HG02642 (cell line): Measurements from ENCODE around the gene SLC44A5.
"Not testable (repeated sequence)": the region's sequence is repeated elsewhere in the genome, so short reads cannot be mapped to it uniquely, and the experiment has no call there.

ENCODE experiments used
- ATAC-seq: cut with Tn5 transposase; IDR thresholded peaks from one replicate; pipeline ENCODE4 v1.9.1; 2021; ENCODE audit warnings: mild to moderate bottlenecking; ENCODE audit not compliant: unreplicated experiment, poor library complexity

Gene SLC44A5

GRCh38 chr1:75472089-75472970, 138.6 kb downstream of the SLC44A5 start:
- no peak for ATAC-seq

- ATAC-seq: no peak
Measured at GRCh38 chr1:75471252-75471651, 139.7 kb downstream of the SLC44A5 start.

DNA sequence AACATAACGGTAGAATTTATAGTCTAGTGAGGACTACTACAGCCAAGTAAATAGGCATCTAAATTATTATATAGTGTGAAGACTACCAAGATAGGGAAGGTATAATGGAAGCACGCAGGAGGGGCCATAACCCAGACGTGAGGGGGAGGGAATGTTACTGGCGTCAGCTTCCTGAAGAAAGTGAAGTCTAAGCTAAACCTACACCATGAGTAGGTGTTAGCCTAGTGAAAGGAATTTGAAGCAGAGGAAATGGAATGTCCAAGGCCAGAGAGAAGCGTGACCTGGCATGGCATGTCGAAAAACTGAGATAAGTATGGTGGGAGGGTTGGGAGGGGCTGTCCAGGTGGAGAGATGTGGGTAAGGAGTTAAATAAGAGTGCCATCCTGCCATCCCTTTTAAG, 140.5 kb downstream of the SLC44A5 start:
- no peak for ATAC-seq

GRCh38 chr1:75469586-75470173, 141.2 kb downstream of the SLC44A5 start:
- no peak for ATAC-seq

- no peak for ATAC-seq
Measured at GRCh38 chr1:75461808-75462325, 149.0 kb downstream of the SLC44A5 start.

- ATAC-seq: no peak
Measured at GRCh38 chr1:75449998-75450397, 160.9 kb downstream of the SLC44A5 start.

DNA sequence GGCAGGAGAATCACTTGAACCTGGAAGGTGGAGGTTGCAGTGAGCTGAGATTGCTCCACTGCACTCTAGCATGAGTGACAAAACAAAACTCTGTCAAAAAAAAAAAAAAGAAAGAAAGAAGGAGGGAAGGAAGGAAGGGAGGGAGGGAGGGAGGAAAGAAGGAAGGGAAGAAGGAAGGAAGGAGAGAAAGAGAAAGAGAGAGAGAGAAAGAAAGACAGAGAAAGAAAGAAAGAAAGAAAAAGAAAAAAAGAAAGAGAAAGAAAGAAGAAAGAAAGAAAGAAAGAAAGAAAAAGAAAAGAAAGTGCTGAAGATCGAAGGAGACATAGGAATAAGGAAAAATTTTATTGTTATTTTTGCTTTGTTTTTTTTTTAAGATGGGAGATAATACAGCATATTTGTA, 166.7 kb downstream of the SLC44A5 start:
- ATAC-seq: no peak

DNA sequence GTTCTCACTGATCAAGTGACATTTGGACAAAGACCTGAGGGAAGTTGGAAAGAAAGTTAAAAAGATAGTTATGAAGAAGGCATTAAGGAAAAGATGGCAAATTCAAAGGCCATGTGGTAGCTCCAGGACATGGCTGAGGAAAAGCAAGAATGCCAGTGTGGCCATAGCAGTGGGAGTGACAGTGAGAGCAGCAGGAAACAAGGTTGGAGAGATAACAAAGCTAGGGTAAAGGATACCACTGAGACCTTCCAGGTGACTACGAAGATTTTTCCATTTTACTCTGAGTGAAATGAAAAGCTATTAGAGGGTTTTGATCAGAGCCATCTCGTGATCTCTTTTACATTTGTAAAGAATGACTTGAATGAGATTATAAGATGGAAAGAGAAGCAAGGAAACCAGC, 170.6 kb downstream of the SLC44A5 start:
- ATAC-seq: no peak

DNA sequence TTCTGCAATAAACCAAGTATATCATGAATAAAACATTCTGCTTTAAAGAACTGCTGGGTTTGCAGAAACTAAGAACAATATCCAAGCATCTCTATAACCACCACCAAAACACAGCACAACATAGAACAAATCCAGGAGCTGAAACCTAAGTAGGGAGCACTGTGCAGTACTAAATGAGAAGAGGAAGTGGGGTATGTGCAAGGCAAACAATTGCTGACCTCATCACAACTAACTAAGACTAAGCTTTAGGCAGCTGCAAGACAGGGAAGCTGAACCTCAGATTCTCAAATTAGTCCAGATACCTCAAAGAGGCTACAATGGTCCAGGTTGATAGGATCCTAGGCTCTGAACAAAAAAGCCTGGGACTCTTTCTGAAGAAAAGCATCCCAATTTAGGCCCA, 172.6 kb downstream of the SLC44A5 start:
- no peak for ATAC-seq

DNA sequence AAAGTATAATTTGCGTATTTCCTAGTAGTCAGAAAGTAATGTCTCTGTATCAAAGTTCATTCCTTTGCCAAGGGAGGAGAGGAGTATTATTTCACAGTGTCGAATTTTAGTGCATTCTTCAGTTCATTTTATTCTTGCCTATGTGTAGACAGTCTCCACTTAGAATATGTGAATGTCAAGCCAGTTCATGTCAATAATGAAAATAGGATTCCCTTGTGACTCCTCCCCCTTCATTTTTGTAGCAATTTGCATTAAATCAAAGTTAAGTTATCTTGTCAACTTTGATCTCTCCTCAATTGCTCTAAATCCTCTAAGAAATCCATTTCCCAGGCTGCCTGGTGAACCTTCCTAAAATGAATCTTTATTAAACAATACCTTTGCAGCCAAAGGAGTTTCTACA, 179.1 kb downstream of the SLC44A5 start:
- ATAC-seq: no peak

GRCh38 chr1:75430526-75430925, 180.4 kb downstream of the SLC44A5 start:
- no peak for ATAC-seq

DNA sequence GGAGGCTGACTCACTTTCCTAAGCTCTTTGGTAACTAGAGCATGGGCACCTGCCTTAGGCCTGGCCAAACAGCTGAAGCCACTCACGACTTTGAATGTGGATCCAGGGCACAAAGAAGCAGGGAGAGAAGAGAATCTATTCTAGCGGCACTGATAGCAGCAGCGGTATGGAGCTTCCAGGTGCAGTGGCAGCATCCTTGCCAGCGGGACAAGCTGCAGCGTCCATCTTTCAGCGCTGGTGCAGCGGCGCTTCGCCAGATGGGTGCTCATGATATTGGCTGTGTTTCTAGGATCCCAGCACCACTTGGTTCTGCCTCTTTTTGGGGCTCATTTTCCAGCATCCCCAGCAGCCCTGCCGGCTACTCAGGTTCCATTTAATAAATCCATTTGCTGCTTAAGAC, 184.2 kb downstream of the SLC44A5 start:
- ATAC-seq: no peak

GRCh38 chr1:75425001-75425650, 185.8 kb downstream of the SLC44A5 start:
- ATAC-seq: no peak

DNA sequence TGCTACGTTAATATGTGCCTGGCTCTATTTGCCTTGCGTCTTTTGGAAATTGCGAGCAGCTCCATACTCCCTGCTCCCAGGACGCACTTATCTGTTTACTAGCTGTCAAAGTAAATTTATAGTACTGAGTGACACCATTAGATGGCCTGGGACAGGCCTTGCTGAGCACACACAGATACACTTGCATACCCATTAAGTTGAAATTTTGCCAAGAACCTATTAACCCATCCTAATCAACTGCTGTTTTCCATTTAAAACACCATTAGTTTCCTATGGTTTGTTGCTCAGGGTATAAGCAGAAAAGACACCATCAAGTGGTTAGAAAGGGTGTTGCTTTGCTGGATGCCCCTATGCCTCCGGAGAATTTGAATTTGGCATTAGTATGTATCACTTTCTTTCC, 187.3 kb downstream of the SLC44A5 start:
- no peak for ATAC-seq

DNA sequence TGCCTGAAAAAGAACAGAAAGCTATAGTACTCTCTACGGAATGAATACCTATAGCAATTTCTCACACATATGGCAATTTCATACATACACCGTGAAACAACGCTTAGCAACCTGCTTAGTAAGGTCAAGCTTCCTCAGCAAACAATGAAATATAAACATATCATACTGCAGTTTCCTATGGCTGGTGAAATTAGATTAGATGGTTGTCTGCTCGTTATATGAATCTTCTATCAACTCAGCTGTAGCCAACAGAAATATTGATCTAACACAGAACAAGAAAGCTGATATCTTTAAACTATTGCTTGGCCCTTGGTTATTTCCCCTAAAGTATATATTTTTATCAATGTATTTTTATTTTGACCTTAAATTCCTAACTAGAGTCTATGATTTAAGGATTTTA, 187.8 kb downstream of the SLC44A5 start:
- ATAC-seq: no peak

DNA sequence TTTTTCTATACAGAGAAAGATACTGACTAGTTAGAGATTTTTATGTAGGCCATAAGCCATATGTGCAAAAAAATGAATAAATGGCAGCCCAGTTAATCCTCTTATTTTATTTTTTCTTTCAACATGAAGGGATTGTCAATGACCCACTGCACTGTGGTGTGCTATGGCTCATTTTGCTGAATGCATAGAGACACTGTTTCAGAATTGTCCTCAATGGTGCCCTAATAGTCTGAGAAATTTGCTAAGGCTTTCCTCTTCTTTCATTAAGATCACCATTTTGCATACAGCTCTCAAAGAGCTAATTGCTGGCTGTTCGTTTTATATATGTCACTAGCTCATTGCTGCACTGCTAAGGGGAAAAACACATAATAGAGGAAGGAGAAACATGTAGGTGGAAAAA, 189.5 kb downstream of the SLC44A5 start:
- ATAC-seq: no peak

GRCh38 chr1:75415187-75415586, 195.7 kb downstream of the SLC44A5 start:
- no peak for ATAC-seq

GRCh38 chr1:75412616-75413015, 198.3 kb downstream of the SLC44A5 start:
- no peak for ATAC-seq

- not testable (repeated sequence) for ATAC-seq
Measured at GRCh38 chr1:75404681-75405080, 206.2 kb downstream of the SLC44A5 start.

GRCh38 chr1:75403147-75403646, 207.7 kb downstream of the SLC44A5 start:
- ATAC-seq: not testable (repeated sequence)

GRCh38 chr1:75400716-75401115, 210.2 kb downstream of the SLC44A5 start:
- ATAC-seq: no peak
